Suprapubic skin (tissue), 4 donors: Measurements from ENCODE around the gene PROP1. TPM values are rescaled to one million over a fixed set of nuclear protein-coding genes. Genes with fewer than 3 reads are reported as not detected.
"Not testable (repeated sequence)": the region's sequence is repeated elsewhere in the genome, so short reads cannot be mapped to it uniquely, and the experiment has no call there.

Experiments
- DNase-seq, 2 donors: peaks; one replicate each; pipeline ENCODE4 v3.0.0-alpha.2; 2019; ENCODE audit warnings: low spot score in 2 of 2
- H3K27ac ChIP-seq: fragments of 200-600 bp; sonication (generic); one replicate; pipeline ENCODE4 v1.5.1; 2019
- H3K27me3 ChIP-seq: fragments of 200-600 bp; sonication (generic); one replicate; pipeline ENCODE4 v1.5.1; 2019
- H3K36me3 ChIP-seq: fragments of 200-600 bp; sonication (generic); one replicate; pipeline ENCODE4 v1.5.1; 2019
- H3K4me1 ChIP-seq: fragments of 200-600 bp; sonication (generic); one replicate; pipeline ENCODE4 v1.5.1; 2019
- H3K4me3 ChIP-seq: fragments of 200-600 bp; sonication (generic); one replicate; pipeline ENCODE4 v1.5.1; 2019; ENCODE audit warnings: mild to moderate bottlenecking
- H3K9me3 ChIP-seq: fragments of 200-600 bp; sonication (generic); one replicate; pipeline ENCODE4 v1.5.1; 2019
- EP300 ChIP-seq: sonication (generic); formaldehyde crosslinking; IDR thresholded peaks from one replicate; pipeline ENCODE4 v1.6.1; 2017; ENCODE audit warnings: antibody characterized with exemption
- POLR2A ChIP-seq, 2 donors: fragments of 450-650 bp; IDR thresholded peaks; one replicate each; pipeline ENCODE4 v1.6.1; 2017; ENCODE audit warnings: antibody characterized with exemption in 2 of 2, mild to moderate bottlenecking in 2 of 2, moderate library complexity in 2 of 2
- POLR2AphosphoS5 ChIP-seq, 3 donors: sonication (generic); formaldehyde crosslinking; IDR thresholded peaks; one replicate each; pipeline ENCODE4 v1.6.1; 2017; ENCODE audit warnings: antibody characterized with exemption in 3 of 3
- WGBS: methylation state at CpG from one replicate; pipeline ENCODE4 v1.1.5; 2018; 5-methylcytosine and 5-hydroxymethylcytosine counted together
- total RNA-seq, 4 donors: library from RNA; depleted of rRNA; stranded (reverse); fragments of >200 nt; gene quantifications; one replicate each; pipeline ENCODE4 v1.1.0, GENCODE V29; 2016
- TF ChIP-seq, protein P1 (sequence below), 2 donors: fragments of 200-600 bp in 1 of 2; fragments of 450-650 bp in 1 of 2; sonication (generic) in 1 of 2; IDR thresholded peaks; one replicate each; pipeline ENCODE4 v1.5.1; 2016 to 2019; ENCODE audit warnings: antibody characterized with exemption in 2 of 2, mild to moderate bottlenecking in 1 of 2, moderate library complexity in 1 of 2

PROP1 gene
- total RNA-seq, 4 donors from 2014 or later, result not detected

DNA sequence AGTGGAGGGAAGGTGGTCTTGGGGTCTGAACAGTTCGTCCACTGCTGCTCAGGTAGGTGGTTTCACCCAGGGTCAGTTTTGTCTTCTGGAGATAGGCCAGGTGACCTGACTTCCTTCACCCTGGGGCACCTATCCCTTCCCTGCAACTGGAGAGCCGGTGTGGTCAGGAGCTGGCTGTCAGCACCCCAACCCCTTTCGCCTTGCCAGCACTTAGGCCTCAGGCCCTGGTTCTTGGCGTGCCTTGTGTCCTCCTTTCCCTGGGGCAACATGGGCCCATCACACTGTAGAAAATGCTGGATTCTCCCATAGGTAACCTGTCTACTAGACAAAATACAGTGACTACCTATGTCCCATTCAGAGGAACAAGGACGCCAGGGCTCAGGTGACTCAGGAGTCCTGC is 13.1 kb downstream of the PROP1 start:
- H3K9me3 ChIP-seq, result no peaks in the 10 kb centered on the region
- H3K27me3 ChIP-seq, result peaks cover 69% of the 10 kb centered on the region
- H3K4me1 ChIP-seq, result peaks cover 18% of the 10 kb centered on the region
- H3K36me3 ChIP-seq, result no peaks in the 10 kb centered on the region
- no peak for DNase-seq
- WGBS, result 73% methylated on average over 2 of the region's 5 CpGs
- no peak overlapping the region for H3K4me3 ChIP-seq
- TF ChIP-seq POLR2A (IDR thresholded peaks at IDR 0.05) (no peak), POLR2AphosphoS5 (IDR thresholded peaks at IDR 0.05) (no peak), EP300 (no peak)
- TF ChIP-seq, protein P1, sequence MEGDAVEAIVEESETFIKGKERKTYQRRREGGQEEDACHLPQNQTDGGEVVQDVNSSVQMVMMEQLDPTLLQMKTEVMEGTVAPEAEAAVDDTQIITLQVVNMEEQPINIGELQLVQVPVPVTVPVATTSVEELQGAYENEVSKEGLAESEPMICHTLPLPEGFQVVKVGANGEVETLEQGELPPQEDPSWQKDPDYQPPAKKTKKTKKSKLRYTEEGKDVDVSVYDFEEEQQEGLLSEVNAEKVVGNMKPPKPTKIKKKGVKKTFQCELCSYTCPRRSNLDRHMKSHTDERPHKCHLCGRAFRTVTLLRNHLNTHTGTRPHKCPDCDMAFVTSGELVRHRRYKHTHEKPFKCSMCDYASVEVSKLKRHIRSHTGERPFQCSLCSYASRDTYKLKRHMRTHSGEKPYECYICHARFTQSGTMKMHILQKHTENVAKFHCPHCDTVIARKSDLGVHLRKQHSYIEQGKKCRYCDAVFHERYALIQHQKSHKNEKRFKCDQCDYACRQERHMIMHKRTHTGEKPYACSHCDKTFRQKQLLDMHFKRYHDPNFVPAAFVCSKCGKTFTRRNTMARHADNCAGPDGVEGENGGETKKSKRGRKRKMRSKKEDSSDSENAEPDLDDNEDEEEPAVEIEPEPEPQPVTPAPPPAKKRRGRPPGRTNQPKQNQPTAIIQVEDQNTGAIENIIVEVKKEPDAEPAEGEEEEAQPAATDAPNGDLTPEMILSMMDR (IDR thresholded peaks at IDR 0.05), result no peak
- no peak overlapping the region for H3K27ac ChIP-seq

DNA sequence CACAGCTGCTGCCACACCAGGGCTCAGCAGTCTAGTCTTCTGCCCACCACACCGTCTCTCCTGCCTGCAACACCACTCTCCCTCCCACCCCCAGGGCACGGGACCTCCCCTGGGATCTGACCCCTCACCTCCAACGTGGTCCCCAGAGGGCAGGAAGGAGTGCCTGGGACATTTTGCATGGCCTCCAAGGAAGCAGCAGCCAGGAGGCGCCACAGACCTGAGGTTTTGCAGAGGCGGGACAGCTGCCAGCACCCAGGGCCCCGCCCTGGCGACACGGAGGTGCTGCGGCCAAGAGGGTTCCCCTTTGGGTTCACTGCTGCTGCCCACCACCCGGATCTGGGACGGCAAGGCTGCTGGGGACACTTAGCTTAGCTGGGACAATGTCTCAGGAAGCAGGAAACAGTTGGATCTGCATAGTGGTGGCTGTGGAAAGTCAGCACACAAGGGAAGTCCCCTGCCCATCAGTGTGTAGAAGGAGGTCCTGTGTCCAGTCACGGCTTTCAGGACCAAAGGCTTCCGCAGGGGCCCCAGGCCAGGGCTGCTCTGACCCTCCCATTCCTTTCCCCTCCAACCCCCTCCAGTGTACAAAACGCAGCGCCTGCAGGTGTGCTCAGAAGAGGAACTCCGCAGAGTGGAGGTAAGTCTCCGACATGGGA is 13.8 kb downstream of the PROP1 start:
- Histone ChIP-seq H3K27ac (no peak overlapping the region), H3K27me3 (peaks cover 67% of the 10 kb centered on the region), H3K9me3 (no peaks in the 10 kb centered on the region), H3K36me3 (no peaks in the 10 kb centered on the region), H3K4me1 (peaks cover 18% of the 10 kb centered on the region), H3K4me3 (no peak overlapping the region)
- TF ChIP-seq, protein P1 (IDR thresholded peaks at IDR 0.05), result peak; percentile 22 to 33
- TF ChIP-seq EP300, result no peak
- DNase-seq, result no peak
- whole genome bisulfite sequencing, result 39% methylated on average over 8 of the region's 17 CpGs

DNA sequence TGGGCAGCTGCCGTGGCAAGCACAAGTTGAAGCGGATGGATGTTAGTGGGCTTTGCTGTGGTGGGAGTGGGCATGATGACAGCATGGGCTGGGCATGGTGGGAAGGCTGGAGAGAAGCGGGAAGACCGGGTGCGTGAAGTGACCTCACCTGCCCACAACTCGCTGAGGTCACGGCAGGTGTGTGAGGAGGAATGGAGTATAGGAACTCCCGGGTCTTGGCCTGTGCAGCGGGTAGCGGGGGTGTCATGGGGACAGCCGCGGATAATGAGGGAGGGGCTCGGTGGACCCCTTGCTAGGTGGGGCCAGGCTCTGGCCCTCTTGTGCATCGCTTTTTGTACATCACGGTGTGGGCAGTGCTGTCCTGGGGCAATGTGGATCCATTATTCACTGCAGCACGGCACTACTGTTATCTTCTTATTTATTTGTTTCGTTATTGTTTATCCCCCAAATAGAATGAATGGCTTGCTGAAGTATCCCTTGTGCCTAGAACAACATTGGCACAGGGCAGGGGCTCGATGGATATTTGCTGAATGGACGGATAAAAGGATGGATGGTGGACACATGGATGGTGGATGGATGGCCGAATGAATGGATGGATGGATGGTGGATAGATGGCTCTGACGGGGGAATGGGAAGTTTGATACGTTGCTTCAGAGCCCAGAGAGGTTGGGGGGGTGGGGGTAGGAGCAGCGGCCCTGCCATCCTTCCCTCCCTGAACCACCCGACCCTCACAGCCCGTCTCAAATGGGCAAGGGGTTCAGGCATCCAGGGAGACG is 14.6 kb downstream of the PROP1 start:
- no peaks in the 10 kb centered on the region for H3K9me3 ChIP-seq
- H3K4me1 ChIP-seq, result peaks cover 18% of the 10 kb centered on the region
- DNase-seq, result no peak
- H3K4me3 ChIP-seq, result no peak overlapping the region
- no peaks in the 10 kb centered on the region for H3K36me3 ChIP-seq
- H3K27ac ChIP-seq, result no peak overlapping the region
- H3K27me3 ChIP-seq, result peaks cover 69% of the 10 kb centered on the region
- TF ChIP-seq POLR2AphosphoS5 (IDR thresholded peaks at IDR 0.05) (no peak), EP300 (no peak), POLR2A (IDR thresholded peaks at IDR 0.05) (no peak)
- TF ChIP-seq, protein P1 (IDR thresholded peaks at IDR 0.05), result no peak
- 63% methylated on average over 26 of the region's 26 CpGs for WGBS

GRCh38 chr5:177980743-177981151 is 15.3 kb downstream of the PROP1 start:
- H3K27me3 ChIP-seq, result peaks cover 64% of the 10 kb centered on the region
- no peak for DNase-seq
- no peak overlapping the region for H3K27ac ChIP-seq

DNA sequence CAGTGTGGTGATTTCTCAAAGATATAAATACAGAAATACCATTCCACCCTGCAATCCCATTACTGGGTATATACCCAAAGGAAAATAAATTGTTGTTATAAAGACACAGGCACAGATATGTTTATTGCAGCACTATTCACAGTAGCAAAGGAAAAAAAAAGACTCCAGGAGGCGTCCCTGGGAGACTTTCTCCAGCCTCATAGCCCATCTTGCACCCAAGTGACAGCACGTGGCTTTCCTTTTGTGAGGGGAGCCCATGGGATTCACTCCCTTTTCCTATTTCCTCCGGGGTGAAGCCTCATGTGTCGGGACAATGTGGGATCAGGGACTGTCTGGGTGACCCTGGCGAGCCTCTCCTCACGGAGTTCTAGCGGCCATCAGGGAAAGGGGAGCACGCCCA is 18.4 kb downstream of the PROP1 start:
- H3K27ac ChIP-seq, H3K4me1 ChIP-seq, H3K36me3 ChIP-seq, H3K9me3 ChIP-seq, DNase-seq, H3K4me3 ChIP-seq: not testable (repeated sequence)
- H3K27me3 ChIP-seq, result peaks cover 33% of the 10 kb centered on the region
- WGBS, result 24% methylated on average over 2 of the region's 8 CpGs

More at GRCh38 chr5:177980743-177981151, 15.3 kb downstream of the PROP1 start:
- Histone ChIP-seq H3K4me3 (no peak overlapping the region), H3K36me3 (no peaks in the 10 kb centered on the region), H3K4me1 (peaks cover 18% of the 10 kb centered on the region), H3K9me3 (no peaks in the 10 kb centered on the region)
- no peak for TF ChIP-seq POLR2AphosphoS5 (IDR thresholded peaks at IDR 0.05)
- no peak for TF ChIP-seq EP300
- TF ChIP-seq, protein P1 (IDR thresholded peaks at IDR 0.05), result no peak
- WGBS, result 30% methylated on average over 10 of the region's 10 CpGs
